ENCODE measurements around the gene ACSF3. TPM values are rescaled to one million over a fixed set of nuclear protein-coding genes. Genes with fewer than 3 reads are reported as not detected.

ACSF3 gene
- total RNA-seq (10 to 100 TPM; 16.2 to 26.5 (median 19.1) TPM), polyA plus RNA-seq (10 to 100 TPM; 13.4 to 15.5 (median 13.5) TPM)
- long read RNA-seq, donor 1, transcript ACSF3-218 (11 exons, 3,751 nt): major isoform, 44 of 59 reads
- long read RNA-seq, donor 1, transcript ACSF3-201 (11 exons, 3,664 nt): minor isoform, 5 of 59 reads
- long read RNA-seq, donor 1, partial matches to known transcripts: 4 of 59 reads
- long read RNA-seq, donor 1, other reads (novel, unspliced or antisense): 6 of 59 reads
- long read RNA-seq, donor 2, full-length matches to known transcripts: 40 of 54 reads
- long read RNA-seq, donor 2, partial matches to known transcripts: 4 of 54 reads
- long read RNA-seq, donor 2, other reads (novel, unspliced or antisense): 10 of 54 reads

GRCh38 chr16:89093602-89094251 lies at the start of gene ACSF3:
Gene ACSF3, plus strand, starts transcription at chr16:89093852. Its CDS starts 6,830 bp downstream, at chr16:89100682.
- ATAC-seq: peak; percentile 83 to 95 (median 94)
- DNase-seq: peak; percentile 74 to 83
- H3K27ac ChIP-seq: peak within 1 kb of the TSS; percentile 72
- TF ChIP-seq CTCF (IDR thresholded peaks at IDR 0.05): no peak
- peak within 1 kb of the TSS; percentile 95 for H3K4me3 ChIP-seq
- intact Hi-C loops (cut with DNase I): loop anchor here (5.0 to 10.0 kb wide), 3 partner anchors 121 to 281 kb away; partner anchors contain the start of genes APRT (in 2 of the 2) and ZNF778 (in 1 of the 2)
- peaks cover 0 to 5% of the 10 kb centered on the region in 2 donors for H3K36me3 ChIP-seq (ENCODE audit: insufficient read depth in 1 of 2, low read depth in 1 of 2)
- H3K4me1 ChIP-seq: peaks cover 16% of the 10 kb centered on the region
- WGBS, 3 donors: 0% methylated on average over 58 to 110 of the region's 110 CpGs
- no peaks in the 10 kb centered on the region for H3K9me3 ChIP-seq
- peaks cover 0 to 9% (median 3%) of the 10 kb centered on the region in 3 donors for H3K27me3 ChIP-seq (ENCODE audit: insufficient read depth in 3 of 3, low read length in 2 of 3)

- peaks cover 0 to 71% (median 26%) of the 10 kb centered on the region in 3 donors for H3K27me3 ChIP-seq (ENCODE audit: insufficient read depth in 3 of 3, low read length in 2 of 3)
- no peaks in the 10 kb centered on the region for H3K9me3 ChIP-seq
- no peak overlapping the region for H3K4me3 ChIP-seq
- ATAC-seq: no peak
- no peaks in the 10 kb centered on the region for H3K36me3 ChIP-seq (ENCODE audit: insufficient read depth in 1 of 2, low read depth in 1 of 2)
- no peak for TF ChIP-seq CTCF (IDR thresholded peaks at IDR 0.05)
- 26 to 31% (median 30%) methylated on average over 29 of the region's 29 CpGs for WGBS, 3 donors
- H3K27ac ChIP-seq: no peak overlapping the region
- peak in 1 of 2 donors; percentile 39 for DNase-seq
- H3K4me1 ChIP-seq: no peaks in the 10 kb centered on the region
- intact Hi-C loops (cut with DNase I): no loop called here
These were observed 49.1 kb upstream of the ACSF3 start for GRCh38 chr16:89044418-89045180.

- H3K36me3 ChIP-seq (ENCODE audit: insufficient read depth in 1 of 2, low read depth in 1 of 2): no peaks in the 10 kb centered on the region
- ATAC-seq (no peak), DNase-seq (peak in 1 of 2 donors; percentile 4)
- 54 to 56% (median 55%) methylated on average over 12 of the region's 12 CpGs for WGBS, 3 donors
- TF ChIP-seq CTCF (IDR thresholded peaks at IDR 0.05): no peak
- intact Hi-C loops (cut with DNase I): no loop called here
- H3K27me3 ChIP-seq (ENCODE audit: insufficient read depth in 3 of 3, low read length in 2 of 3): peaks cover 0 to 78% (median 23%) of the 10 kb centered on the region in 3 donors
- no peak overlapping the region for H3K4me3 ChIP-seq
- no peak overlapping the region for H3K27ac ChIP-seq
- no peaks in the 10 kb centered on the region for H3K9me3 ChIP-seq
- H3K4me1 ChIP-seq: no peaks in the 10 kb centered on the region
These were observed 48.4 kb upstream of the ACSF3 start for GRCh38 chr16:89045181-89045815.

- 80 to 90% (median 82%) methylated on average over 4 of the region's 4 CpGs for WGBS, 3 donors
- no peaks in the 10 kb centered on the region for H3K36me3 ChIP-seq (ENCODE audit: insufficient read depth in 1 of 2, low read depth in 1 of 2)
- no peak overlapping the region for H3K27ac ChIP-seq
- no peaks in the 10 kb centered on the region for H3K4me1 ChIP-seq
- intact Hi-C loops (cut with DNase I): no loop called here
- H3K4me3 ChIP-seq: no peak overlapping the region
- no peak for TF ChIP-seq CTCF (IDR thresholded peaks at IDR 0.05)
- no peaks in the 10 kb centered on the region for H3K9me3 ChIP-seq
- H3K27me3 ChIP-seq (ENCODE audit: insufficient read depth in 3 of 3, low read length in 2 of 3): peaks cover 0 to 80% (median 24%) of the 10 kb centered on the region in 3 donors
- DNase-seq (no peak), ATAC-seq (no peak)
These were observed 47.8 kb upstream of the ACSF3 start for GRCh38 chr16:89045881-89046280.
